K562 (cell line): ENCODE data around the gene GPC2. TPM values are rescaled to one million over a fixed set of nuclear protein-coding genes. Genes with fewer than 3 reads are reported as not detected.

Experiments used
- E2F3 ChIP-seq: fragments of 250-450 bp; sonication (Bioruptor Pico); IDR thresholded peaks from 2 replicates; pipeline ENCODE4 v1.4.0; 2020; ENCODE audit warnings: mild to moderate bottlenecking
- EGR1 ChIP-seq: fragments of 450-650 bp; conservative IDR thresholded peaks from 2 replicates; pipeline ENCODE4 v1.6.1; 2017; ENCODE audit warnings: mild to moderate bottlenecking
- ETV1 ChIP-seq: fragments of 450-650 bp; conservative IDR thresholded peaks from 2 replicates; pipeline ENCODE4 v1.6.1; 2016; ENCODE audit warnings: missing genetic modification characterization, control low read depth, low read depth, missing compliant biosample characterization
- FOXJ2 ChIP-seq: fragments of 200-800 bp; sonication (Bioruptor generic); IDR thresholded peaks from 2 replicates; pipeline ENCODE4 v1.6.1; 2016; ENCODE audit warnings: missing genetic modification characterization, missing compliant biosample characterization
- ILF3 ChIP-seq: fragments of 450-650 bp; IDR thresholded peaks from 2 replicates; pipeline ENCODE4 v1.6.1; 2018; ENCODE audit warnings: antibody characterized with exemption, mild to moderate bottlenecking, moderate library complexity, borderline replicate concordance
- LCOR ChIP-seq: sonication (generic); formaldehyde crosslinking; IDR thresholded peaks from 2 replicates; pipeline ENCODE4 v1.8.0; 2022; ENCODE audit warnings: mild to moderate bottlenecking, missing genetic modification reagents
- LEF1 ChIP-seq: fragments of 450-650 bp; IDR thresholded peaks from 2 replicates; pipeline ENCODE4 v1.6.1; 2016; ENCODE audit warnings: mild to moderate bottlenecking
- NR2C1 ChIP-seq, 2 experiments: fragments of 450-650 bp; IDR thresholded peaks; 2 replicates each; pipeline ENCODE4 v1.6.1; 2017; ENCODE audit warnings: mild to moderate bottlenecking in 2 of 2, antibody characterized with exemption in 1 of 2, inconsistent platforms in 1 of 2, missing compliant biosample characterization in 1 of 2, missing genetic modification characterization in 1 of 2
- NR3C1 ChIP-seq: sonication (generic); formaldehyde crosslinking; IDR thresholded peaks from 2 replicates; pipeline ENCODE4 v1.8.1; 2022; ENCODE audit warnings: missing genetic modification reagents
- RBM34 ChIP-seq: fragments of 200-400 bp; formaldehyde crosslinking; IDR thresholded peaks from 2 replicates; pipeline ENCODE4 v1.6.1; 2018; ENCODE audit warnings: low read length, borderline replicate concordance; ENCODE audit not compliant: insufficient read depth
- ZBTB12 ChIP-seq: fragments of 250-450 bp; sonication (Bioruptor Pico); IDR thresholded peaks from 2 replicates; pipeline ENCODE4 v1.4.0; 2020
- ZBTB2 ChIP-seq: fragments of 450-650 bp; IDR thresholded peaks from 2 replicates; pipeline ENCODE4 v1.6.1; 2016; ENCODE audit warnings: antibody characterized with exemption
- ZBTB7A ChIP-seq: IDR thresholded peaks from 2 replicates; pipeline ENCODE4 v1.6.1; 2011; ENCODE audit warnings: low read depth, mild to moderate bottlenecking, low read length, moderate library complexity, borderline replicate concordance; ENCODE audit not compliant: control insufficient read depth
- ZC3H4 ChIP-seq: sonication (generic); formaldehyde crosslinking; IDR thresholded peaks from 2 replicates; pipeline ENCODE4 v1.9.0; 2021; ENCODE audit warnings: missing genetic modification reagents, borderline replicate concordance
- ZKSCAN1 ChIP-seq: fragments of 150-350 bp; IDR thresholded peaks from 2 replicates; pipeline ENCODE4 v1.6.1; 2016; ENCODE audit warnings: low read depth, low read length
- ZNF175 ChIP-seq: fragments of 200-800 bp; sonication (Bioruptor generic); IDR thresholded peaks from 2 replicates; pipeline ENCODE4 v1.6.1; 2016; ENCODE audit warnings: low read depth, mild to moderate bottlenecking, missing genetic modification characterization, missing compliant biosample characterization
- ZNF280A ChIP-seq: fragments of 450-650 bp; IDR thresholded peaks from 2 replicates; pipeline ENCODE4 v1.6.1; 2018; ENCODE audit warnings: mild to moderate bottlenecking, low read depth; ENCODE audit not compliant: partially characterized antibody
- ZNF609 ChIP-seq: sonication (generic); formaldehyde crosslinking; IDR thresholded peaks from 2 replicates; pipeline ENCODE4 v1.8.1; 2023; ENCODE audit warnings: missing genetic modification reagents, mild to moderate bottlenecking, borderline replicate concordance
- polyA plus RNA-seq, 8 experiments: library from polyadenylated mRNA; depleted of rRNA in 4 of 8; stranded (reverse) in 5 of 8; unstranded in 3 of 8; fragments of >200 nt; fragmentation: Nextera tagmentation in 2 of 8; fragmentation: Illumina TruSeq in 1 of 8; extraction: Ambion mirVana in 2 of 8; extraction: Trizol in 1 of 8; gene quantifications; 2 replicates each; pipeline versions ENCODE4 v1.2.1 to v1.2.3, GENCODE V29; 2011 to 2014; ENCODE audit warnings: inconsistent platforms in 1 of 8, missing spikeins in 1 of 8
- total RNA-seq, 7 experiments: library from RNA; depleted of rRNA in 6 of 7; stranded (reverse); fragments of >200 nt in 6 of 7; fragmentation: Illumina TruSeq in 2 of 7; extraction: Trizol in 2 of 7; gene quantifications; 2 replicates each; pipeline versions ENCODE4 v1.2.1 to v1.2.3, GENCODE V29; 2011 to 2021; ENCODE audit warnings: low replicate concordance in 1 of 7

The GPC2 gene
- total and polyA plus RNA-seq, 9 of the 15 experiments (the other 6 are each of a cell fraction or from before 2014, with no cell fraction given) = 0.06 to 7.7 (median 1.4) TPM; not detected in 1

GRCh38 chr7:100119970-100120732 is 57.0 kb downstream of the GPC2 start (continued):
- TF ChIP-seq ZBTB12 (CRISPR knock-in tag) = no peak
- TF ChIP-seq FOXJ2 (tag) = no peak
- 0 out of 2 replicates have a peak, but pooled peaks have one; percentile 57 for TF ChIP-seq ZBTB7A
- TF ChIP-seq ZNF280A = no peak
- no peak for TF ChIP-seq LEF1
- no peak for TF ChIP-seq ILF3
- no peak for TF ChIP-seq ZNF175 (CRISPR knock-in tag)
- TF ChIP-seq LCOR (CRISPR knock-in tag) = peak; percentile 55; the same call in 1 of the 2 replicates
- peak; percentile 8 for TF ChIP-seq ETV1 (tag)
- TF ChIP-seq NR2C1 (IDR thresholded peaks at IDR 0.05) = no peak
- peak; percentile 25; the same call in 1 of the 2 replicates for TF ChIP-seq NR2C1 (tag; IDR thresholded peaks at IDR 0.05)
- no peak for TF ChIP-seq NR3C1 (CRISPR knock-in tag)
- no peak for TF ChIP-seq EGR1
- no peak for TF ChIP-seq ZC3H4 (CRISPR knock-in tag)
- TF ChIP-seq RBM34 = no peak
- no peak for TF ChIP-seq ZBTB2
- TF ChIP-seq ZNF609 (CRISPR knock-in tag) = no peak
- no peak for TF ChIP-seq ZKSCAN1
- no peak for TF ChIP-seq E2F3
